GM23248 (cell line): ENCODE results near the gene ITGB7. TPM values are rescaled to one million over a fixed set of nuclear protein-coding genes. Genes with fewer than 3 reads are reported as not detected.
"Not testable (repeated sequence)": the region's sequence is repeated elsewhere in the genome, so short reads cannot be mapped to it uniquely, and the experiment has no call there.

ENCODE experiments used
- DNase-seq: peaks from one replicate; pipeline ENCODE4 v3.0.0-alpha.2; 2015
- H2AFZ ChIP-seq: fragments of 200-600 bp; sonication (generic); 2 replicates; pipeline ENCODE4 v1.6.1; 2016; ENCODE audit warnings: antibody characterized with exemption
- H3F3A ChIP-seq: fragments of 200-600 bp; sonication (generic); 2 replicates; pipeline ENCODE4 v1.6.1; 2016; ENCODE audit warnings: mild to moderate bottlenecking, antibody characterized with exemption, mixed run types; ENCODE audit not compliant: insufficient read depth
- H3K27ac ChIP-seq: fragments of 200-600 bp; sonication (generic); 2 replicates; pipeline ENCODE4 v1.5.1; 2016; ENCODE audit warnings: mild to moderate bottlenecking
- H3K27me3 ChIP-seq: fragments of 200-600 bp; sonication (generic); replicated peaks from 2 replicates; pipeline ENCODE4 v1.6.1; 2016; ENCODE audit warnings: mild to moderate bottlenecking; ENCODE audit not compliant: insufficient read depth
- H3K36me3 ChIP-seq: fragments of 200-600 bp; sonication (generic); 2 replicates; pipeline ENCODE4 v1.6.1; 2016; ENCODE audit warnings: low read depth, mild to moderate bottlenecking
- H3K4me1 ChIP-seq: fragments of 200-600 bp; sonication (generic); 2 replicates; pipeline ENCODE4 v1.6.1; 2016; ENCODE audit warnings: mild to moderate bottlenecking; ENCODE audit not compliant: insufficient read depth
- H3K4me2 ChIP-seq: fragments of 200-600 bp; sonication (generic); one replicate; pipeline ENCODE4 v1.6.1; 2016; ENCODE audit warnings: mild to moderate bottlenecking; ENCODE audit not compliant: unreplicated experiment
- H3K4me3 ChIP-seq: fragments of 200-600 bp; sonication (generic); 2 replicates; pipeline ENCODE4 v1.5.1; 2016; ENCODE audit warnings: mild to moderate bottlenecking
- H3K79me2 ChIP-seq: fragments of 200-600 bp; sonication (generic); 2 replicates; pipeline ENCODE4 v1.6.1; 2016; ENCODE audit warnings: mild to moderate bottlenecking; ENCODE audit not compliant: insufficient read depth
- H3K9ac ChIP-seq: fragments of 200-600 bp; sonication (generic); 2 replicates; pipeline ENCODE4 v1.6.1; 2016; ENCODE audit warnings: mild to moderate bottlenecking
- H3K9me2 ChIP-seq: fragments of 200-600 bp; sonication (generic); 2 replicates; pipeline ENCODE4 v1.6.1; 2016; ENCODE audit warnings: mixed run types, mild to moderate bottlenecking, moderate library complexity; ENCODE audit not compliant: insufficient read depth
- H3K9me3 ChIP-seq: fragments of 200-600 bp; sonication (generic); one replicate; pipeline ENCODE4 v1.6.1; 2017; ENCODE audit warnings: low read depth
- H4K20me1 ChIP-seq: fragments of 200-600 bp; sonication (generic); 2 replicates; pipeline ENCODE4 v1.6.0; 2016; ENCODE audit not compliant: insufficient read depth
- EZH2 ChIP-seq: fragments of 200-600 bp; sonication (generic); IDR thresholded peaks from 2 replicates; pipeline ENCODE4 v1.6.1; 2018; ENCODE audit warnings: antibody characterized with exemption, mild to moderate bottlenecking; ENCODE audit not compliant: insufficient read depth, poor library complexity, severe bottlenecking
- EZH2phosphoT487 ChIP-seq: fragments of 200-600 bp; sonication (generic); IDR thresholded peaks from 2 replicates; pipeline ENCODE4 v1.6.1; 2018; ENCODE audit warnings: antibody characterized with exemption, moderate library complexity, mild to moderate bottlenecking, low read depth; ENCODE audit not compliant: insufficient read depth
- WGBS, 2 experiments: methylation state at CpG; one replicate each; pipeline ENCODE4 v1.1.6; 2015 to 2017; ENCODE audit warnings: low lambda C conversion rate in 2 of 2, low coverage in 1 of 2; ENCODE audit errors: missing lambda C conversion rate in 2 of 2; 5-methylcytosine and 5-hydroxymethylcytosine counted together
- in situ Hi-C: fragments of 300-500 bp; cut with MboI; formaldehyde crosslinking; loops from 2 replicates; pipeline ENCODE4 v1.15.0; 2020
- polyA plus RNA-seq: library from polyadenylated mRNA; unstranded; fragments of >200 nt; fragmentation: Nextera tagmentation; extraction: Ambion mirVana; gene quantifications from 2 replicates; pipeline ENCODE4 v1.2.1, GENCODE V29; 2016
- total RNA-seq: library from RNA; depleted of rRNA; stranded (reverse); fragments of >200 nt; shearing (Covaris generic); gene quantifications from 2 replicates; pipeline ENCODE4 v1.2.3, GENCODE V29; 2014

Gene ITGB7
- total and polyA plus RNA-seq, 2 experiments from 2014 or later: 1.2 to 1.4 TPM

- Histone ChIP-seq H3K9me2 (no peaks in the 10 kb centered on the region), H3K9ac (no peak overlapping the region), H3K36me3 (no peaks in the 10 kb centered on the region; the same call in none of the 2 replicates), H4K20me1 (no peaks in the 10 kb centered on the region), H2AFZ (no peak overlapping the region), H3K27me3 (no peaks in the 10 kb centered on the region), H3K4me2 (no peak overlapping the region), H3K27ac (no peak overlapping the region), H3K9me3 (no peaks in the 10 kb centered on the region), H3K4me1 (peaks cover 8% of the 10 kb centered on the region), H3F3A (0 out of 2 replicates have a peak, but pooled peaks cover 2% of the 10 kb centered on the region), H3K79me2 (no peaks in the 10 kb centered on the region), H3K4me3 (no peak overlapping the region)
- DNase-seq: no peak
- in situ Hi-C loops: no loop called here
- TF ChIP-seq EZH2: no peak
- TF ChIP-seq EZH2phosphoT487: no peak
These were observed 40.2 kb downstream of the ITGB7 start for GRCh38 chr12:53166837-53167236.

DNA sequence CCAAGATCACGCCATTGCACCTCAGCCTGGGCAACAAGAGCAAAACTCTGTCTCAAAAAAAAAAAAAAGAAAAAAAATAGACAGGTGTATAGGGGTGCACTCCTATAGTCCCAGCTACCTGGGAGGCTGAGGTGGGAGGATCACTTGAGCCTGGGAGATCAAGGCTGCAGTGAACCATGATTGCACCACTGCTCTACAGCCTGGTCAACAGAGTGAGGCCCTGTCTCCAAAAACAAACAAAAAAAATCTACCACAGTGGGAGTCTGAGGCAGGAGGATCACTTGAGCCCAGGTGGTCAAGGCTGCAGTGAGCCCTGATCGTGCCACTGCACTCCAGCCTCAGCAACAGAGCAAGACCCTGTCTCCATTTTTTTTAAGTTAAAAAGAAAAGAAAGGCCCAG is 44.0 kb downstream of the ITGB7 start:
- in situ Hi-C loops, H3K9ac ChIP-seq, H3K4me3 ChIP-seq, H3F3A ChIP-seq, H4K20me1 ChIP-seq, H3K9me3 ChIP-seq, DNase-seq, H3K4me1 ChIP-seq, H2AFZ ChIP-seq, H3K4me2 ChIP-seq, H3K36me3 ChIP-seq, H3K27me3 ChIP-seq, H3K27ac ChIP-seq, H3K79me2 ChIP-seq, H3K9me2 ChIP-seq: not testable (repeated sequence)
- WGBS, 2 experiments: 96% methylated on average over 2 of the region's 2 CpGs

DNA sequence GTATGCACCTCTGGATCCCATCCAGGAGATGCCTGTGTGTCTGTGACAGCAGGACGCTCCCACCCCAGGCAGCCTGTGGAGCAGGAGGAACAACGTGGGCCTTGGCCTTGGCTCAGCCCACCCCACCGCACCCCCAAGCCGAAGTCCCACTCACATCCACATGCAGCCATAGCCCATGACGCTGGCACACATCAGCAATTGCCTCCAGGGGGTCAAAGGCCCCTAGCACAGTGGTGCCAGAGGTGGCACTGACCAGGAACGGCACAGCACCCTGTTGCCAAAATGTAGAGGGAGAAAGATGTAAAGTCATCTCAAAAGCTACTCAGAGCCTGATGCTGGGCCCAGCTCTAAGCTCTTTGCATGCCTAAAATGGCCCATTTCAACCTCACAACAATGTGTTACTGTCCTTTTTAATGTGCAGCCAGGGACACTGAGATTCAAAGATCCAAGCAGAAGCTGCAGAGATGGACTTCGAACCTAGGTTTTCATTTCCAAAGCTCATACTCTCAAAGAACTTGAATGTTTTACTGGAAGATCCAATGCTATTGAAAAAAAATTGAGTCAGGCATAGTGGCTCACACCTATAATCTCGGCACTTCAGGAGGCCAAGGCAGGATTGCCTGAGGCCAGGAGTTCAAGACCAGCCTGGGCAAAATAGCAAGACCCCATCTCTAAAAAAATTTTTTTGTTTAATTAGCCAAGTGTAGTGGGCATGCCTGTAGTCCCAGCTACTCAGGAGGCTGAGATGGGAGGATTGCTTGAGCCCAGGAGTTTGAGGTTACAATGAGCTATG is 45.7 kb downstream of the ITGB7 start:
- in situ Hi-C loops: no loop called here
- H3K27ac ChIP-seq: no peak overlapping the region
- H4K20me1 ChIP-seq: no peaks in the 10 kb centered on the region
- no peak overlapping the region for H2AFZ ChIP-seq
- no peaks in the 10 kb centered on the region for H3K79me2 ChIP-seq
- no peaks in the 10 kb centered on the region for H3K4me1 ChIP-seq
- H3K4me2 ChIP-seq: no peak overlapping the region
- H3K9me3 ChIP-seq: no peaks in the 10 kb centered on the region
- H3K4me3 ChIP-seq: no peak overlapping the region
- H3K27me3 ChIP-seq: no peaks in the 10 kb centered on the region
- no peaks in the 10 kb centered on the region for H3F3A ChIP-seq
- H3K9ac ChIP-seq: no peak overlapping the region
- TF ChIP-seq EZH2phosphoT487: no peak
- TF ChIP-seq EZH2: no peak
- H3K36me3 ChIP-seq: peaks cover 11% of the 10 kb centered on the region
- no peak for DNase-seq
- 89 to 93% methylated on average over 8 of the region's 8 CpGs for WGBS, 2 experiments
- H3K9me2 ChIP-seq: no peaks in the 10 kb centered on the region

- Histone ChIP-seq H4K20me1 (no peaks in the 10 kb centered on the region), H3K36me3 (peaks cover 11% of the 10 kb centered on the region), H3K9ac (no peak overlapping the region), H3K27me3 (no peaks in the 10 kb centered on the region), H3K4me1 (no peaks in the 10 kb centered on the region), H3K79me2 (no peaks in the 10 kb centered on the region), H2AFZ (no peak overlapping the region), H3K4me2 (no peak overlapping the region), H3K9me2 (no peaks in the 10 kb centered on the region), H3K27ac (no peak overlapping the region), H3K9me3 (no peaks in the 10 kb centered on the region), H3F3A (no peaks in the 10 kb centered on the region), H3K4me3 (no peak overlapping the region)
- no peak for TF ChIP-seq EZH2
- TF ChIP-seq EZH2phosphoT487: no peak
- peak; percentile 10 for DNase-seq
- WGBS, 2 experiments: 77 to 83% methylated on average over 2 of the region's 2 CpGs
- in situ Hi-C loops: no loop called here
These were observed 46.4 kb downstream of the ITGB7 start for GRCh38 chr12:53160673-53161072.

DNA sequence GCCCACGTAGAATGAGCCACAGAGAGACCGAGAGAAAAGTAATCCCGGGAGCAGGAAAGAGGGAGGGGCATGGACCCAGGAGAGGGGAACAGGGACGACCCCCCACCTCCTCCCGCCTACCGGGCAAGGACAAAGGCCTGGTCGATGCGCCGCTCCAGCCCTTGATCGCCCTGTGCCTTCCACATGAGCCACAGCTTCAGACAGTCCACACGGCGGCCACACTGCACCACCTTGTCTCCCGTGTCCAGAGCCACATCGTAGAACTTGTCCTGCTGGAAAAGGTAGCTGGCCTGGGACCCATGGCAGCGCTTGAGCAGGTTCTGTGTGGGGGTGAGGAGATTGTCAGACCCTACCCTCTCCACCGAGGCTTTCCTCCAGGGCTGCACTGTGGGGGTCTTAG is 47.1 kb downstream of the ITGB7 start:
- no peak for DNase-seq
- WGBS, 2 experiments: 77 to 78% methylated on average over 16 of the region's 16 CpGs
- H3K27me3 ChIP-seq: no peaks in the 10 kb centered on the region
- no peaks in the 10 kb centered on the region for H3K9me2 ChIP-seq
- H3K4me1 ChIP-seq: no peaks in the 10 kb centered on the region
- no peaks in the 10 kb centered on the region for H3F3A ChIP-seq
- no peaks in the 10 kb centered on the region for H3K79me2 ChIP-seq
- peak overlapping the region; percentile 79; the same call in 1 of the 2 replicates for H2AFZ ChIP-seq
- no peak for TF ChIP-seq EZH2
- TF ChIP-seq EZH2phosphoT487: no peak
- peaks cover 11% of the 10 kb centered on the region for H3K36me3 ChIP-seq
- H3K9me3 ChIP-seq: no peaks in the 10 kb centered on the region
- no peaks in the 10 kb centered on the region for H4K20me1 ChIP-seq
- H3K4me2 ChIP-seq: no peak overlapping the region
- in situ Hi-C loops: no loop called here
- no peak overlapping the region for H3K9ac ChIP-seq
- H3K4me3 ChIP-seq: no peak overlapping the region
- no peak overlapping the region for H3K27ac ChIP-seq
